ENCODE results near the gene PTGDS.

Gene PTGDS

DNA sequence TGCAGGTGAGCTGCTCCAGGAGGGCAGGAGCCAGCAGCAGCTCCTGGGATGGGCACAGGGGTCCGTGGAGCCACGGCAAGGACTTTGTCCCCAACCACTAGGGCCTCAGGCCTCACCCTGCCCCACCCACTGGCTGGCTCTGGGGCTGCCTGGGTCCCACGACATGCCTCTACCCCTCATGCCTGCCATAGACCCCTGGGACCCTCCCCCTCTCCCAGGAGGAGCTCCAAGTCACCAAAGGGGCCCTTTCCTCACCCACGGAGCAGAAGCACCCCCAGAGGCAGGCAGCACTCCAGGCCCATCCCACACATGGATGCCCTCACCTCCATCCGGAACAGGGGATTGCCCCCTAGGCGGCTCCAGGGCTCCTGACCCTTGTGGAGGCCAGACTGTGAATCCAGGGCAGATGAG is 44.3 kb downstream of the PTGDS start:
- TF ChIP-seq, protein P1, sequence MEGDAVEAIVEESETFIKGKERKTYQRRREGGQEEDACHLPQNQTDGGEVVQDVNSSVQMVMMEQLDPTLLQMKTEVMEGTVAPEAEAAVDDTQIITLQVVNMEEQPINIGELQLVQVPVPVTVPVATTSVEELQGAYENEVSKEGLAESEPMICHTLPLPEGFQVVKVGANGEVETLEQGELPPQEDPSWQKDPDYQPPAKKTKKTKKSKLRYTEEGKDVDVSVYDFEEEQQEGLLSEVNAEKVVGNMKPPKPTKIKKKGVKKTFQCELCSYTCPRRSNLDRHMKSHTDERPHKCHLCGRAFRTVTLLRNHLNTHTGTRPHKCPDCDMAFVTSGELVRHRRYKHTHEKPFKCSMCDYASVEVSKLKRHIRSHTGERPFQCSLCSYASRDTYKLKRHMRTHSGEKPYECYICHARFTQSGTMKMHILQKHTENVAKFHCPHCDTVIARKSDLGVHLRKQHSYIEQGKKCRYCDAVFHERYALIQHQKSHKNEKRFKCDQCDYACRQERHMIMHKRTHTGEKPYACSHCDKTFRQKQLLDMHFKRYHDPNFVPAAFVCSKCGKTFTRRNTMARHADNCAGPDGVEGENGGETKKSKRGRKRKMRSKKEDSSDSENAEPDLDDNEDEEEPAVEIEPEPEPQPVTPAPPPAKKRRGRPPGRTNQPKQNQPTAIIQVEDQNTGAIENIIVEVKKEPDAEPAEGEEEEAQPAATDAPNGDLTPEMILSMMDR (IDR thresholded peaks at IDR 0.05; ENCODE audit: unreplicated experiment in 3 of 3) = no peak
- Mint-ChIP-seq H3K9me3 (no peaks in the 10 kb centered on the region), H3K27me3 (ENCODE audit: low read depth) (no peaks in the 10 kb centered on the region), H3K4me3 (no peak overlapping the region), H3K4me1 (no peaks in the 10 kb centered on the region), H3K36me3 (ENCODE audit: low read depth) (peaks cover 4% of the 10 kb centered on the region), H3K27ac (no peak overlapping the region)

DNA sequence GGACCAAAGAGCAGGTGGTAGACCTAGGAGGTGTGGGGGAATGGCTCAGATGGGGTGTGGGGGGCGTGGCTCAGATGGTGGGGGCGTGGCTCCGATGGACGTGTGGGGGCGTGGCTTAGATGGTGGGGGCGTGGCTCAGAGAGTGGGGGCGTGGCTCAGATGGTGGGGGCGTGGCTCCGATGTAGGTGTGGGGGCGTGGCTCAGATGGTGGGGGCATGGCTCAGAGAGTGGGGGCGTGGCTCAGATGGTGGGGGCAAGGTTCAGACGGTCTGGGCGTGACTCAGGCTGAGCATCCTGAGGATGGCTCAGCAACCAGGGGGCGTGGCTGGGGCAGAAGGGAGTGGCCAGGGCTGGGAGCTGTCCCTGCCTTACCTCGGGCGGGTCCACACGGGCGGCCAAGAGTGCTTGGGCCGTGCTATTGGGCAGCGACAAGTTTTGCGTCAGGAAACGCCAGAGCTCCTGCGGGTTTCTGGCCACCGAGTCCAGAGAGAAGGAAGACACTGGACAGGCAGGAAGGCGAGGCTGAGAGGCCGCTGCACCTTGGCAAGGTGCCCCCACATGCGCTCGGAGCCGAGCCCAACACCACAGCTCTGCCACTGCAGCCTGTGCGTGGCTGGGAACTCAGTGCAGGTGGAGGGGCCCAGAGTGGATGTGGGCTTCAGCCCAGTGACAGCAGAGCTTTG is 44.8 kb downstream of the PTGDS start:
- TF ChIP-seq, protein P1 (IDR thresholded peaks at IDR 0.05; ENCODE audit: unreplicated experiment in 3 of 3) = no peak
- Mint-ChIP-seq H3K9me3 (no peaks in the 10 kb centered on the region), H3K36me3 (ENCODE audit: low read depth) (no peaks in the 10 kb centered on the region), H3K4me1 (no peaks in the 10 kb centered on the region), H3K4me3 (no peak overlapping the region), H3K27ac (no peak overlapping the region), H3K27me3 (ENCODE audit: low read depth) (no peaks in the 10 kb centered on the region)

DNA sequence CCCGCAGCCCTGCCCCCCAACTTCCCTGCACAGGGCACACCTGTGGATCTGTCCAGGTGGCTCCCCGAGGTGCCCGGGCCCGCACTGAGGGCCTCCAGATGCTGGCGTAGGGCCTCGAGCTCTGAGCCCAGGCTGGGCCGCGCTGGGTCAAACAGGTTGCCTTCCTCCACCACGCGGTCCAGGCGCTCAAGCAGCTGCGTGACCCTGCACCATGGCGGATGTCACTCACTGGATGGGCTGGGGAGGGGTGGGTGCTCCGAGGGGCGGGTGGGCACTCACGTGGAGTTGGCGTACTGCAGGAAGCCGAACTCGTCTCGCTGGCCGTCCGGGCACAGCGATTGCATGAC is 45.3 kb downstream of the PTGDS start:
- no peak overlapping the region for H3K27ac Mint-ChIP-seq
- H3K36me3 Mint-ChIP-seq (ENCODE audit: low read depth) = no peaks in the 10 kb centered on the region
- H3K9me3 Mint-ChIP-seq = no peaks in the 10 kb centered on the region
- no peak overlapping the region for H3K4me3 Mint-ChIP-seq
- no peaks in the 10 kb centered on the region for H3K4me1 Mint-ChIP-seq
- TF ChIP-seq, protein P1 (IDR thresholded peaks at IDR 0.05; ENCODE audit: unreplicated experiment in 3 of 3) = no peak
- H3K27me3 Mint-ChIP-seq (ENCODE audit: low read depth) = no peaks in the 10 kb centered on the region

DNA sequence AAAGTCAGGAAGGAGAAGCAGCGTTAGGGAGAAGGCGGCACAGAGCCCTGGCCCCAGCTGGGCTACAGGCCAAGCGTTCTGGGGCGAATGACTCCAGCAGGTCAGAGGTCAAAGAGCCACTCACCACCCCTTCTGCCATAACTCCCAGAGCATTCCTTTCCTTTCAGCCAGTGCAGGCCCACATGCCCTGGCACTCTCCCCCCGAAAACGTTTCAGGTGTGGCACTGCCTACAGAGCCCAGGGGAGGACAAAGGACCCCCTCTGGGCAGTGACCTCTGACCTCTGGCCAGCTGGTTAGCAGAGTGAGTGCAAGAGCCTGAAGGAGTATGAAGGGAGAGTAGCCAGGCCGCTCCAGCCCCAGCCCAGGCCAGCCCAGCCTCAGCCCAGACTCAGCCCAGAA is 45.9 kb downstream of the PTGDS start:
- Mint-ChIP-seq H3K9me3 (no peaks in the 10 kb centered on the region), H3K4me1 (no peaks in the 10 kb centered on the region), H3K36me3 (ENCODE audit: low read depth) (no peaks in the 10 kb centered on the region), H3K27me3 (ENCODE audit: low read depth) (no peaks in the 10 kb centered on the region), H3K4me3 (no peak overlapping the region), H3K27ac (no peak overlapping the region)
- TF ChIP-seq, protein P1 (IDR thresholded peaks at IDR 0.05; ENCODE audit: unreplicated experiment in 3 of 3) = no peak

DNA sequence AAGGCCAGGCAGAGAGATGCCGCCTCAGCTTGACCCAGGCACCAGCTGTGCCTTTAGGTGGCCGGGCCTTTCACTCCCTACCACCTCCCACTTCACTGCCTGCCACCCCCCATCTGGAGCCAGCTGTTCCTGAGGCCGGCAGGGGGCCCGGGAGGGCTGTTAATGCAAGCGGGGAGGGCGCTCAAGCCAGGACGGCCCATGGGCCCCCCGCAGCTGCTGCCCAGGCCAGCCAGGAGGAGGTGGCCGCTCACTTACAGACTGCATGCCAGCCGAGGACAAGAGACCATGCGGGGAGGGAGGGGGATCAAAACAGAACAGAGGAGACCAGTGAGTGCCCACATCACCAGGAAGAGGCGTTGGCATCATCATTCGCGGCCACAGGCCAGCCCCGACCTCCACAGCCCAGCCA is 46.3 kb downstream of the PTGDS start:
- TF ChIP-seq, protein P1 (IDR thresholded peaks at IDR 0.05; ENCODE audit: unreplicated experiment in 3 of 3) = no peak
- Mint-ChIP-seq H3K9me3 (no peaks in the 10 kb centered on the region), H3K27ac (no peak overlapping the region), H3K4me1 (no peaks in the 10 kb centered on the region), H3K27me3 (ENCODE audit: low read depth) (no peaks in the 10 kb centered on the region), H3K4me3 (peak overlapping the region in 1 of 3 experiments; percentile 10), H3K36me3 (ENCODE audit: low read depth) (no peaks in the 10 kb centered on the region)

DNA sequence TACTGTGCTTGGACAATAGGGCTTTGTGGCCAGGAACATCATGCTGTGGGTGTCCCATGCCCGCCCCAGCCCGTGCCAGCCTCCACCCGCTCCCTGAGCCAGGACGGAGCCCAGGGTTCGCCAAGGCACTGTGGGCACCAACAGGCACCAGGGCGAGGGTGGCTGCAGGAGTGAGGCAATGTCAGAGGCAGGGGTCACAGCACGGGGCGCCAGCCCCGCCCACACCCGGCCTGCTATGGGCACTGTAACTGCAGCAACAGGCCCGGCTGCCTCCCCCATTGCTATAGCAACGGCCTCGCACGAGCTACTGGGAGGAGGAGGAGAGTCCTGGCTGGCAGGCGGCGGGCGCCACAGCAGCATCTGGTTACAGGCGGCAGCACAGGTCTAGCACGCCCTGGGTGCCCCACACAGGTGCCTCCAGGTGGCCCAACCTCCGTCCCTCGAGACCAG is 48.2 kb downstream of the PTGDS start:
- no peaks in the 10 kb centered on the region for H3K4me1 Mint-ChIP-seq
- TF ChIP-seq, protein P1 (IDR thresholded peaks at IDR 0.05; ENCODE audit: unreplicated experiment in 3 of 3) = no peak
- H3K36me3 Mint-ChIP-seq (ENCODE audit: low read depth) = no peaks in the 10 kb centered on the region
- H3K27me3 Mint-ChIP-seq (ENCODE audit: low read depth) = no peaks in the 10 kb centered on the region
- peak overlapping the region in 1 of 3 experiments; percentile 41 for H3K4me3 Mint-ChIP-seq
- H3K9me3 Mint-ChIP-seq = no peaks in the 10 kb centered on the region
- H3K27ac Mint-ChIP-seq = no peak overlapping the region
